MCF 10A (cell line): Measurements from ENCODE around the gene MLF2. TPM values are rescaled to one million over a fixed set of nuclear protein-coding genes. Genes with fewer than 3 reads are reported as not detected.

Source experiments
- BruUV-seq: library from RNA; stranded (reverse); fragments of 400-500 nt; replicated peaks from 2 replicates; lab custom pipeline; 2021; lab: Mats Ljungman, UMichigan
- CTCF ChIA-PET: fragments of 300-600 bp; sonication (Branson Sonifier 250); formaldehyde crosslinking; extraction: SDS; loops from one replicate; lab custom pipeline; 2021; ENCODE audit warnings: antibody characterized with exemption, inconsistent platforms; lab: Yijun Ruan, JAX
- POLR2A ChIA-PET: fragments of 300-600, 350-650 bp; sonication (Branson Sonifier 250); formaldehyde crosslinking; extraction: SDS; loops from one replicate; lab custom pipeline; 2020; ENCODE audit warnings: antibody characterized with exemption, inconsistent platforms; lab: Yijun Ruan, JAX
- DNase-seq: peaks from one replicate; pipeline ENCODE4 v3.0.0-alpha.2; 2018; ENCODE audit not compliant: unreplicated experiment
- H3K27ac Mint-ChIP-seq: one replicate; pipeline ENCODE4 v1.8.0; 2022; ENCODE audit warnings: mild to moderate bottlenecking, low read depth, mixed read lengths; ENCODE audit not compliant: unreplicated experiment
- H3K27me3 Mint-ChIP-seq: one replicate; pipeline ENCODE4 v1.8.0; 2022; ENCODE audit warnings: mixed read lengths; ENCODE audit not compliant: insufficient read depth, unreplicated experiment
- H3K36me3 Mint-ChIP-seq: one replicate; pipeline ENCODE4 v1.8.0; 2022; ENCODE audit warnings: mild to moderate bottlenecking, moderate library complexity, mixed read lengths; ENCODE audit not compliant: insufficient read depth, unreplicated experiment
- H3K4me1 Mint-ChIP-seq: one replicate; pipeline ENCODE4 v1.8.0; 2022; ENCODE audit warnings: mixed read lengths; ENCODE audit not compliant: insufficient read depth, unreplicated experiment
- H3K4me3 Mint-ChIP-seq: one replicate; pipeline ENCODE4 v1.8.0; 2022; ENCODE audit warnings: mild to moderate bottlenecking, moderate library complexity, mixed read lengths; ENCODE audit not compliant: unreplicated experiment
- H3K9me3 Mint-ChIP-seq: one replicate; pipeline ENCODE4 v1.8.0; 2022; ENCODE audit warnings: mixed read lengths; ENCODE audit not compliant: unreplicated experiment
- intact Hi-C: fragments of 100-400 bp; cut with micrococcal nuclease; formaldehyde crosslinking; loops from 2 replicates; pipeline ENCODE4 v1.14.1; 2022
- total RNA-seq: library from RNA; stranded (reverse); gene quantifications from 2 replicates; pipeline ENCODE4 v1.2.3, GENCODE V29; 2022
- TF ChIP-seq, protein P1 (sequence below): fragments of 200-600 bp; IDR thresholded peaks from one replicate; pipeline ENCODE4 v1.8.0; 2022; ENCODE audit warnings: antibody characterized with exemption, mild to moderate bottlenecking; ENCODE audit not compliant: unreplicated experiment

MLF2 gene
- total RNA-seq, 1 experiment from 2014 or later: 151 TPM

DNA sequence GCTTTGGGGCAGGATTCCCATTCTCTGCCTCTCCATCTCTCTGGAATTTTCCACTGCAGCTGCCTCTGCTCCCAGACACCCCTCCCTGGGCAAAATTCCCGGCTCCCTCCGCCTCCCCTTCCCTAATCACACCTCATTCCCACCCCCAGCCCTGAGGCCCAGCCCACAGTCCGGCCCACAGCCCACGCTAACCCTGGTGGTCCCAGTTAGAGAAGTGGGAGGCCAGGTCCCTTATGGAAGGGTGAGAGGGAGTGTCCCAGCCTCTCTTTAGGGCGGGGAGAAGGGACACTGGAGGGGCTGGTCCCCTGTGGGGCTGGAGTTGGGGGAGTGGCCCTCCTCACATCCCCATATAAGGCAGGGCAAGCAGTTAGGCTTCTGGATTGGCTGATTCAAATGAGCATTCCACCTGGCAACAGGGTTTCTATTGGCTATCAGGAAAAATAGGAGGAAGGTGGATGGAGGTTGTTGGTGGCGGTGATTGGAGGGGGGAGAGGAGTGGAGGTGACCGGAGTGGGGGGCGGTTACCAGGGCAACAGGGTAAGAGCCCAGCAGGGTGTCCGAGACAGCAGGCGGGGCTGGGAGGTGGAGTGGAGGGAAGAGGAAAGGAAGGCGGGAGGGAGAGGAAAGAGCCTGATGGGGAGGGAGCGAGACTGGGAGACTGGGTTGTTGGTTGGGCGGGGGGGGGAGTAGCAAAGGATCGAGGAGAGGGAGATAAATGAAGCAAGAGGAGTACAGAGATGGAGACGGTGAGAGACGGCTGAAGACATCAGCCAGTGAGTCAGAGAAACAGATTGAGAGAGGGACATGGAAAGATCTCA lies 11.3 kb upstream of the MLF2 start:
- intact Hi-C loops: no loop called here
- ChIA-PET POLR2A (interaction anchor here (0.8 to 4.2 kb wide), 3 partner anchors 11 to 75 kb away, joined by 4 to 119 read pairs (median 21); partner anchors contain the start of genes MLF2 and ZNF384), CTCF (interaction anchor here (0.7 to 7.8 kb wide), 7 partner anchors 10 to 62 kb away, joined by 4 to 174 read pairs (median 7); partner anchors contain the start of gene MLF2)
- Mint-ChIP-seq H3K36me3 (no peaks in the 10 kb centered on the region), H3K27me3 (no peaks in the 10 kb centered on the region), H3K4me3 (peak overlapping the region; percentile 84), H3K4me1 (peaks cover 42% of the 10 kb centered on the region), H3K27ac (peak overlapping the region; percentile 95), H3K9me3 (no peaks in the 10 kb centered on the region)
- TF ChIP-seq, protein P1, sequence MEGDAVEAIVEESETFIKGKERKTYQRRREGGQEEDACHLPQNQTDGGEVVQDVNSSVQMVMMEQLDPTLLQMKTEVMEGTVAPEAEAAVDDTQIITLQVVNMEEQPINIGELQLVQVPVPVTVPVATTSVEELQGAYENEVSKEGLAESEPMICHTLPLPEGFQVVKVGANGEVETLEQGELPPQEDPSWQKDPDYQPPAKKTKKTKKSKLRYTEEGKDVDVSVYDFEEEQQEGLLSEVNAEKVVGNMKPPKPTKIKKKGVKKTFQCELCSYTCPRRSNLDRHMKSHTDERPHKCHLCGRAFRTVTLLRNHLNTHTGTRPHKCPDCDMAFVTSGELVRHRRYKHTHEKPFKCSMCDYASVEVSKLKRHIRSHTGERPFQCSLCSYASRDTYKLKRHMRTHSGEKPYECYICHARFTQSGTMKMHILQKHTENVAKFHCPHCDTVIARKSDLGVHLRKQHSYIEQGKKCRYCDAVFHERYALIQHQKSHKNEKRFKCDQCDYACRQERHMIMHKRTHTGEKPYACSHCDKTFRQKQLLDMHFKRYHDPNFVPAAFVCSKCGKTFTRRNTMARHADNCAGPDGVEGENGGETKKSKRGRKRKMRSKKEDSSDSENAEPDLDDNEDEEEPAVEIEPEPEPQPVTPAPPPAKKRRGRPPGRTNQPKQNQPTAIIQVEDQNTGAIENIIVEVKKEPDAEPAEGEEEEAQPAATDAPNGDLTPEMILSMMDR: no peak
- no TSS peak for BruUV-seq
- peak; percentile 99 for DNase-seq

DNA sequence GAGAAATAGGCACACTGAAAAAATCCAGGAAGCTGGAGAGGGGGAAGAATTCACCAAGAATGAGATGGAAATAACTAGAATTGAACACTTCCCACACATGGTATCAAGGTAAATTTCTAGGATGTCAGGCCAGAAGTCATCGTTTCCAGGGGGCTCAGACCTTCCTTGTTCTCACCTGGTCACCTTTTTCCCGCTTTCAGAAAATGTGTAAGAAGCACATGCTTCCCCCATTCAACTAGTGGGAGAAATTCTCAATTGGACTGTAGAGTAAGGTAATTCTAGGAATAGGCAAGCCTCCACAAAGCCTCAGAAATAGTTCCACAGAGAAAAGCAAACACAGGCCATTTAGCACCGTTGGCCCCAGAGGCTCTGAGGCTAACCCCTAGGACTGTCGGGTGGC lies 10.4 kb upstream of the MLF2 start:
- Mint-ChIP-seq H3K9me3 (no peaks in the 10 kb centered on the region), H3K27ac (peak overlapping the region; percentile 95), H3K36me3 (no peaks in the 10 kb centered on the region), H3K4me1 (peaks cover 38% of the 10 kb centered on the region), H3K27me3 (no peaks in the 10 kb centered on the region), H3K4me3 (no peak overlapping the region)
- no peak for DNase-seq
- ChIA-PET CTCF (interaction anchor here (0.6 to 4.0 kb wide), 5 partner anchors 10 to 376 kb away, joined by 3 to 32 read pairs (median 4); partner anchors contain the start of gene MLF2), POLR2A (interaction anchor here (0.8 to 2.5 kb wide), 2 partner anchors 10 to 74 kb away, joined by 4 to 21 read pairs; partner anchors contain the start of genes MLF2 and ZNF384)
- intact Hi-C loops: no loop called here
- TF ChIP-seq, protein P1: no peak
- no TSS peak for BruUV-seq

DNA sequence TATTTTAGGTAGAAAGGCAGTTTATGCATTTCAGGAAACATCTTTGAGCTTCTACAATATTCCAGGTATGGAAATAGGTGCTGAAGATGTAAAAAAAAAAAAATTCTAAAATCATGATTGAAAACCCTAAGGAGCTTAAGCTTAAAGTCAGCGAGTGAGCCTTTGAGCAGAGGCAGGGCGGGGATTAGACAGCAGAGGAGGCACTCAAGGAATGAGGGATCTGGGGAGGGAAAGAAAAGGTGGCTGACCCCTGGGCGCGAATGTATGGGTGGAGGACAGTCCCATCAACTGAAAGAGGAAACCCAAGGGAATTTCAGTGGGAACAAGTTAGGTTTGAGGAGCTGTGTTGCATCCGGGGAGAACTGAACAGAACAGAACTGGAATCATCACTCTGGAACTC lies 6.8 kb upstream of the MLF2 start:
- no peak overlapping the region for H3K4me3 Mint-ChIP-seq
- DNase-seq: no peak
- peaks cover 22% of the 10 kb centered on the region for H3K4me1 Mint-ChIP-seq
- H3K36me3 Mint-ChIP-seq: no peaks in the 10 kb centered on the region
- H3K27ac Mint-ChIP-seq: no peak overlapping the region
- ChIA-PET POLR2A (interaction anchor here (0.7 to 1.2 kb wide), 2 partner anchors 8 to 22 kb away, joined by 3 read pairs; no protein-coding TSS in a partner anchor), CTCF (interaction anchor here (0.6 to 2.7 kb wide), 7 partner anchors 12 to 115 kb away, joined by 3 to 14 read pairs (median 4); partner anchors contain the start of gene LAG3)
- H3K9me3 Mint-ChIP-seq: no peaks in the 10 kb centered on the region
- intact Hi-C loops: no loop called here
- no TSS peak for BruUV-seq
- no peaks in the 10 kb centered on the region for H3K27me3 Mint-ChIP-seq
- TF ChIP-seq, protein P1: no peak

DNA sequence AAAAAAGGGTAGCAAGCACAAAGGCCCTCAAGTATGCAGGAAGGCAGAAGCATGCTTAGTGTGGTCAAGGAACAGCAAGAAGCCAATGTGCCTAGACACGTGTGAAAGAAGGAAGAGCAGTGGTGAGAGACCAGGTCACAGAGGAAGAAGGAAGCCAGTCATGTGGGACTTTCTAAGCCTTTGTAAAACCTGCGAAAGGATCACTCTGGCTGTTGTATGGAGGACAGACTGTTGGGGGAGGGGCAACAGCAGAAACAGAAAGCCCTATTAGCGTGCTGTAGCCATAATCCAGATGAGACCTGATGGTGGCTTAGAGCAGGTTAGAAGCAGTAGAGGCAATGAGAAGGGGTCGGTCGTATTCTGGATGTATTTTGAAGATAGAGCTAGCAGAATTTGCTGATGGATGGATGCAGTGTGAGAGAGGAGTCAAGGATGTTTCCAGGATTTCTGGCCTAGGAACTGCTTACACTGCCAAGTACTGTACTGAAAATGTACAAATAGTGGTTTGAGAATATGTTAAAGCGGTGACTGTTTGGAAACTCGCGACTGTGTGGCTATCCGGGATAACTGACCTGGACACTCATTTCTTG lies 5.7 kb upstream of the MLF2 start:
- Mint-ChIP-seq H3K36me3 (no peaks in the 10 kb centered on the region), H3K27me3 (no peaks in the 10 kb centered on the region), H3K4me3 (no peak overlapping the region), H3K27ac (no peak overlapping the region), H3K4me1 (peaks cover 12% of the 10 kb centered on the region), H3K9me3 (no peaks in the 10 kb centered on the region)
- TF ChIP-seq, protein P1: no peak
- POLR2A ChIA-PET: no interaction called here
- DNase-seq: no peak
- intact Hi-C loops: no loop called here
- no TSS peak for BruUV-seq
- CTCF ChIA-PET: interaction anchor here (0.6 to 2.7 kb wide), 5 partner anchors 8 to 195 kb away, joined by 5 to 14 read pairs (median 9); partner anchors contain the start of gene PTMS
